HUES6 (cell line): ENCODE results near the gene DNAJB12.

Source experiments
- H3K27ac ChIP-seq: 2 replicates; pipeline ENCODE4 v1.7.0; 2013; ENCODE audit warnings: low read depth, mild to moderate bottlenecking, low read length, inconsistent platforms
- H3K27me3 ChIP-seq: 2 replicates; pipeline ENCODE4 v1.6.1; 2013; ENCODE audit warnings: low read length; ENCODE audit not compliant: control insufficient read depth, insufficient read depth
- H3K36me3 ChIP-seq: 2 replicates; pipeline ENCODE4 v1.6.1; 2013; ENCODE audit warnings: low read length; ENCODE audit not compliant: control insufficient read depth, insufficient read depth
- H3K4me1 ChIP-seq: 2 replicates; pipeline ENCODE4 v1.6.1; 2013; ENCODE audit warnings: low read length; ENCODE audit not compliant: control insufficient read depth, insufficient read depth
- H3K4me3 ChIP-seq: 2 replicates; pipeline ENCODE4 v1.5.1; 2013; ENCODE audit warnings: low read depth, low read length
- H3K9ac ChIP-seq: one replicate; pipeline ENCODE4 v1.6.1; 2013; ENCODE audit warnings: mild to moderate bottlenecking, low read length
- H3K9me3 ChIP-seq: 2 replicates; pipeline ENCODE4 v1.6.1; 2013; ENCODE audit warnings: low read depth, low read length; ENCODE audit not compliant: control insufficient read depth, insufficient read depth

DNAJB12 gene

DNA sequence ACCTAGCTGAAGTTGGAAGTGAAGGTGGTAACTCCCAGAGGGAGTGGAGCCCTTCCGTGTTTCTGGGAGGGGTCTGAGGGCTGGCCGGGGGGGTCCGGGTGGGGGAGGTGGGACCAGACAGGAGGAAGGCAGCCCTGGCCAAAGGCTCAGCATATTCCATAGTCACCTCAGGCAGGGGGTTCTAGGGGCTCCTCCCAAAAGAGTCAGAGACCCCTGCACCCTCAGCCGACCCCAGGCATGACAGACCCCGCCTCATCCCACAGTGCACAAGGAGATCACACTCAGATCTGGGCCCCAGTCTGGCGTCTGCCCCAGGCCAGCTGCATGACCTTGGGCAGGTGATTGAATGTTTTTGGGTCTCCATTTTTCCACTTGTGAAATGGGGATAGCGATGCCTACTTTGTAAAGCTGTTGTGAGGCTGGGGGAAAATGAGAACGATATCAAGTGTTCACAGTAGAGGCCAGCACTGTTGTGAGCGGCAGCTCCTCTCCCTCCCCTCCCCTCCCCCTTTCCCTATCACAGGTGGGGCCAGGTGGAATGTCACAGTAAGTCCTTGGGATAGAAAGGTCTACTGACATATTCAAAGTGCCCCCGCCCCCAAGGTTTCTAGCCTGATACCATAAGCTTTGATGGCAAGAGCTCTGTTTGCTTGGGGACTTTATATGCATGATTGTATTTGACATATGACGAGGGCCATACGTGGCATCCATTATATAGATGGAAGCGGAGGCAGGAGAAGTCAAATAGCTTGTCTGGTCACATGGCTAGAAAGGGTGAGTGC lies 33.3 kb downstream of the DNAJB12 start:
- H3K4me1 ChIP-seq, result peaks cover 49% of the 10 kb centered on the region
- H3K9ac ChIP-seq, result peak overlapping the region; percentile 85

DNA sequence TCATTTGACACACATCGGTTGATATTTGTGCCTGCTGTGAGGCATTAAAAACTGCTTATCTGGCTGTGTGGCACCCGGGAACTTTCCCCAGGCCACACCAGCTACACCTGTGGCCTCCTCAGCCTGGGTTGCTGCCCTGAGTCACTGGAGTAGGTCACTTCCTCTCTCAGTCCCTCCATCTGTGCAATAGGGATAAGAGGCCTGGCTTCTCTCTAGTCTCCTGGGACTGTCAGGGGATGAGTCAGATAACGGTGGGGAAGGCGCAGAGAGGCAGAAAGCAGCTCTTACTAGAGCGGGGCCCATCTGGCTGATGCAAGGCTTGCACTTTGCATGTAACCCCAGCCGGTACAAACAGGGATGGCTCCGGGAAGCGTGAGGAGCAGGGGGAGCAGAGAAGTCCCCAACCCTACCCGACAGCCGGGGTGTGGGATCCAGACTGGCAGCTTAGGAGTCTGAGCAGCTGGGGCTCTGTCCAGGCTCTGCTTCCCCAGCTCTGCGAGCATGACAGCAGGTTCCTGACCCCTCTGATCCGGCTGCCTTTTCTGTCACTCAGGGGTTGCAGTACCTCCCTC lies 34.0 kb downstream of the DNAJB12 start:
- no peaks in the 10 kb centered on the region for H3K9me3 ChIP-seq
- H3K27ac ChIP-seq, result peak overlapping the region; percentile 78
- peak overlapping the region; percentile 85 for H3K9ac ChIP-seq
- H3K4me1 ChIP-seq, result peaks cover 50% of the 10 kb centered on the region
- no peak overlapping the region for H3K4me3 ChIP-seq
- no peaks in the 10 kb centered on the region for H3K27me3 ChIP-seq
- no peaks in the 10 kb centered on the region for H3K36me3 ChIP-seq

More for the DNA sequence above, 33.3 kb downstream of the DNAJB12 start:
- Histone ChIP-seq H3K36me3 (no peaks in the 10 kb centered on the region), H3K27me3 (no peaks in the 10 kb centered on the region), H3K9me3 (no peaks in the 10 kb centered on the region), H3K4me3 (no peak overlapping the region), H3K27ac (peak overlapping the region; percentile 78)

DNA sequence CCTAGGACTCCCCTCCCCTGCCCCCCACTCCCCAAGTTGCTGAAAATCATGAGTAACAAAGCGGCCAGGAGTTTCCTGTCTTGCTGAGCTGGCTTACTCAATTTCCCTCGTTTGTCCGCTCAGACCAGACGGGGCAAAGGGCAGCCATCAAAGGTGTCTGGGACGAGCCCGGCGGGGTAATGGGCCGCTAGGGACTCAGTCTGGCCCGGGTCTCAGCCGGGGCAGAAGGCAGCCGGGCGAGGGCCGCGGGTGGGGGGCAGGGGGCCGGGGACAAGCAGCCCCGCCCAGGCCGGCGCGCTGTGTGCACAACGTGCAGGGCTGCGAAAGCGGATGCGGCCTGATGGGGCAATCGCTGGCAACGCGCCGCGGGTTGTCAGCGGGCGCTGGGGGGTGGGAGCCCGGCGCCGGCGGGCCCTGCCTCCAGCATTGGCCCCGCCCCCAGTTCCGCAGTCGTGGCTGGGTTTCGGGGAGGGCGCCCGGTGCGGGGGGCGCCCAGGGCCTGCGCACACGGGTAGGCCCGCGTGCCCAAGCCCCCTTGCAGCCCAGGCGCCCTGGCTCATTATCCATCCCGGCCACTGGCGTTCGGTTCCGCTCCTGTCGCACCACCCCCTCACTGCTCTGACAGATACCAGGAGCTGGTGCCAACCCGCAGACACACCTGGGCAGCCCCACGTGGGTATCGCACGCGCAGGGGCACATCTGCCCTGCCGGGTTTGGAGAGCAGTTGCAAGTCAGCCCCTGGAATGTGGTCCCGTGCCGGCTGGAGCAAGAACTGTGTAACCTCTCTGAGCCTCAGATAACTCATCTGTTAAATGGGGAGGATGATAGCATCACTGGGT lies 35.1 kb downstream of the DNAJB12 start:
- Histone ChIP-seq H3K27ac (peak overlapping the region; percentile 78; the same call in 1 of the 2 replicates), H3K4me1 (peaks cover 49% of the 10 kb centered on the region), H3K27me3 (no peaks in the 10 kb centered on the region), H3K9me3 (no peaks in the 10 kb centered on the region), H3K4me3 (peak overlapping the region; percentile 46), H3K9ac (peak overlapping the region; percentile 66), H3K36me3 (no peaks in the 10 kb centered on the region)

DNA sequence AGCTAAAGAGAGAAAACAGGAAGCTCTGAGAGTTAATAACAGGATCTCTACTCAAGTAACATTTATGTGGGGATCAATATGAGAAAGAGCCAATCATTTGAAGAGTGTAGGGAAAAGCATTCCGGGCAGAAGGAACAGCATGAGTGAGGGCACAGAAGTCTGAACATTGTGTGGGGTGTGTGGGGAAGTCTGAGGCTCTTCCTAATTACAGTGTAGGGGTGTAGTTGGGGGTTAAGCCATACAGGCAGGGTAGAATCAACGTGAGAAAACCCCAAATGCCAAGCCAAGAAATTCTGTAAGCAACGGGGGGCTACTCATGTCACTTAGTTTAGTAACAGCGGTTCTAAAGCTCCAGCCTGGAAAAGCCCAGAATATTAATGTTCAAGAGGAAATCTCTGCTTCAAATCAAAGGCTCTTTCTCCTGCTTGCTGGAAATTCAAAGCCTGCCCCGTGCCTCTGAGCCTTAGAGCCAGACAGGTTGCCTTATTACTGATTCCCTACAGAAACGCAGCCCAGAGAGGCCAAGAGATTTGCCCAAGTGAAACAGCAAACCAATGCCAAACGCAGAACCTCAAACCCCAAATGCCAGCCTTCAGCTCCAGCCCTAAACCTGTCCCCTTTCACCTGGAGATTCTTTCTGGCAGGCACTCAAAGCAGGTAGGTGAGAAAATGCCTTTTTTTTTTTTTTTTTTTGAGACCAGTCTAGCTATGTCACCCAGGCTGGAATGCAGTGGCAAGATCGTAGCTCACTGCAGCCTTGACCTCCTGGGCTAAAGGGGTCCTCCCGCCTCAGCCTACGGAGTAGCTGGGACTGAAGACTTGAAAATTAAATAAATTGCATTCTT lies 36.1 kb downstream of the DNAJB12 start:
- Histone ChIP-seq H3K9ac (peak overlapping the region; percentile 66), H3K27me3 (no peaks in the 10 kb centered on the region), H3K36me3 (no peaks in the 10 kb centered on the region), H3K27ac (peak overlapping the region; percentile 76; the same call in 1 of the 2 replicates), H3K4me3 (peak overlapping the region; percentile 46; the same call in 1 of the 2 replicates), H3K4me1 (peaks cover 49% of the 10 kb centered on the region), H3K9me3 (no peaks in the 10 kb centered on the region)

DNA sequence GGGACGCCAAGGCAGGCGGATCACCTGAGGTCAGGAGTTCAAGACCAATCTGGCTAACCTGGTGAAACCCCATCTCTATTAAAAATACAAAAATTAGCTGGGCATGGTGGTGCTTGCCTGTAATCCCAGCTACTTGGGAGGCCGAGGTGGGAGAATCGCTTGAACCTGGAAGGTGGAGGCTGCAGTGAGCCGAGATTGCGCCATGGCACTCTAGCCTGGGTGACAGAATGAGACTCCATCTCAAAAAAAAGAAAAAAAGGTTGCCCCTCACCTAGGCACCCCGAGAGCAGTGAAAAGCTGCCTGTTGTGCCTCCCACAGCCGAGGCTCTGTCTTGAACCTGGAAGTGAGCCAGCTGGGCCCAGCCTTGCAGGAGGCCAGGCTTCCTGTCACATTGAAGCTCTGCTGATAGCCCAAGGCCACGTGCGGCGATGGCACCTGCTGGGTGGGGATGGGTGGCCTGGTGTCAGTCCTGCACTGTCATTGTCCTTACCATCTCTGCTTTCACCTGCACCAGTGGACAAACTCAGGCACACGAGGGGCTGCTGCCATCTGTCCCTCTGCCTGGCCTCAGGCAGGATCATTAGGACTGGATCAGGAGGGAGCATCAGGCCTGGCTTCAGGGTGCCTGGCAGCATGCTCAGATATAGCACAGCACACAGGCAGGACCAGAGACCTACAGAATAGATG lies 37.8 kb downstream of the DNAJB12 start:
- no peak overlapping the region for H3K27ac ChIP-seq
- no peaks in the 10 kb centered on the region for H3K36me3 ChIP-seq
- H3K4me1 ChIP-seq, result peaks cover 37% of the 10 kb centered on the region
- H3K9me3 ChIP-seq, result no peaks in the 10 kb centered on the region
- H3K4me3 ChIP-seq, result no peak overlapping the region
- no peaks in the 10 kb centered on the region for H3K27me3 ChIP-seq
- no peak overlapping the region for H3K9ac ChIP-seq

DNA sequence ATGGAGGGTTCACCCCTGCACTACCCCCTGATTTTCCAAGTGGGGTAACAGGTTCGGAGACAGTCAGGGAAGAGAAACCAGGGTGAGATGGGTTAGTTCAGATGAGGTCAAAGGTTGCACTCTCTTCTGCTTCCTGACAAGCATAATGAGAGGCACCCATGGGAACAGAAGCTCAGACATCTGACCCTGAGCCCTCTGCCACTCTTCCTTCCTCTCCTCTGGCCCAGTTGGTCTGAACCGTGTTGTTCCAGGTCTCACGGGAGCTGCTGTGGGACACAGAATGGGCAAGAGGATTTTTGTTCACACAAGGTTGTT lies 38.4 kb downstream of the DNAJB12 start:
- Histone ChIP-seq H3K9me3 (no peaks in the 10 kb centered on the region), H3K27me3 (no peaks in the 10 kb centered on the region), H3K36me3 (no peaks in the 10 kb centered on the region), H3K27ac (no peak overlapping the region), H3K4me1 (peaks cover 31% of the 10 kb centered on the region), H3K4me3 (no peak overlapping the region), H3K9ac (no peak overlapping the region)

DNA sequence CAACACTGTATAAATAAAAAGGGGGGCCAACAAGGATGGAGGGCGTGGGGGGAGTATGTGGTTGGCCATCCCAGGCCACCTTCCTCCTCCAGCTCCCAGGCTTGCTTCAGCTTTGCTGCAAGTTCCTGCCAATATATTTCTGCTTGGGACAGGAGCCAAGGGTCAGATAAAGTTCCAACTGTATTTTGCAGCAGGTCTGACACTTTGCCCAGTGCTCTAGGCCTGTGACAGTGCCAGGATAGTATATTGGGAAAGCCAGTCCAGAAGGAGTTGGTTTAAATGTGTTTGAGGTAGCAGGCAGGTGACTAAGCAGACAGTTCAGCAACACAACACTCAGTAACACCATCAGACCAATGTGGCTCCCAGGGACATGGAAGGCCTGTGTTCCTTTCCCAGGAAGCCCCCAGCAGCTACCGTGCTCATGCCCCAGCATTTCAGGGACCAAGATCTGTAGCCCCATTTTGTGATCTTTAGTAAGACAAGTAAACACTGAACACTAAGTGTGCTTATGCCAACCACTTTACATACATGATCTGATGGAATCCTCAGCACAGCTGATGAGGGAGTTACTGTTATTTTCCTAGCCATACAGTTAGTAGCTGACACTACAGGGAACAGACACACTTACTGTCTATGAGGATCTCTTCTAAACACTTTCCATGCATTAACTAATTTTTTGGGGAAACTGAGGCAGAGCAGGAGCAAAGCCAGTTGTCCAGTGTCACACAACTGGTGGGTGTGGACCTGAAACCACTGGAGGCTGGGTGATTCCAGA lies 38.9 kb downstream of the DNAJB12 start:
- Histone ChIP-seq H3K27me3 (no peaks in the 10 kb centered on the region), H3K9me3 (no peaks in the 10 kb centered on the region), H3K9ac (no peak overlapping the region), H3K27ac (no peak overlapping the region), H3K4me1 (peaks cover 27% of the 10 kb centered on the region), H3K36me3 (no peaks in the 10 kb centered on the region), H3K4me3 (no peak overlapping the region)

DNA sequence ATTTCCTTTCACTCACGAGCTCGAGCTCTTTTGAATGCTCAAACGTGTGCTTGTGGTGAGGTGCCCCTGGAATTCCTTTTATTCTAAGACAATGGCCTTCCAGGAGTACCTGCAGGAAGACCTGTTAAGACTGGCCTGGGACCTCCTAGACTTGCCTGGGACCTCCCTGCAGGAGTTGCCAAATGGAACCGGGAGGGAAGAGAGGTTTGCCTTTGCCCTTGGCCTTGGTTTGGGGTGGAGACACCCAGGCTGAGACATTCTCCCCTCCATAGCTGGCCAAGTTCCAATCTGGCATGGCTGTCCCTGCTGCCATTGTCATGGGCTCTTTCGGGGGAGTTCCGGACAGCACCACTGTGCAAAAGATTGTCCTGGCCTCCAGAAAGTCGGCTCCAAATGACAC lies 39.7 kb downstream of the DNAJB12 start:
- Histone ChIP-seq H3K36me3 (no peaks in the 10 kb centered on the region), H3K9me3 (no peaks in the 10 kb centered on the region), H3K27ac (no peak overlapping the region), H3K4me1 (peaks cover 27% of the 10 kb centered on the region), H3K9ac (no peak overlapping the region), H3K4me3 (no peak overlapping the region), H3K27me3 (no peaks in the 10 kb centered on the region)

DNA sequence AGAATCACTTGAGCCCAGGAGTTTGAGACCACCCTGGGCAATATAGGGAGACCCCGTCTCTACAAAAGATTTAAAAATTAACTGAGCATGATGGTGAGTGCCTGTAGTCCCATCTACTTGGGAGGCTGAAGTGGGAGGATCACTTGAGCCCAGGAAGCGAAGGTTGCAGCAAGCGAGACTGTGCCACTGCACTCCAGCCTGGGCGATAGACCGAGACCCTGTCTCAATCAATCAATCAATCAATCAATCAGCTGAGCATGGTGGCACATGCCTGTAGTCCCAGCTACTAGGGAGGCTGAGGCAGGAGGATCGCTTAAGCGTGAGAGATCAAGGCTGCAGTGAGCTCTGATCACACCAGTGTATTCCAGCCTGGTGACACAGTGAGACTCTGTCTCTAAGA lies 40.5 kb downstream of the DNAJB12 start:
- Histone ChIP-seq H3K27ac (no peak overlapping the region), H3K4me1 (peaks cover 30% of the 10 kb centered on the region), H3K9me3 (no peaks in the 10 kb centered on the region), H3K27me3 (no peaks in the 10 kb centered on the region), H3K4me3 (no peak overlapping the region), H3K9ac (no peak overlapping the region), H3K36me3 (no peaks in the 10 kb centered on the region)
